NT2/D1 (cell line): Measurements from ENCODE around the gene CCR2.

Source experiments
- SUZ12 ChIP-seq: IDR thresholded peaks from 2 replicates; pipeline ENCODE4 v1.6.1; 2011; ENCODE audit not compliant: insufficient read length, insufficient read depth; ENCODE audit errors: extremely low read depth
- YY1 ChIP-seq: IDR thresholded peaks from 2 replicates; pipeline ENCODE4 v1.6.1; 2011; ENCODE audit not compliant: insufficient read length, insufficient read depth
- ZNF274 ChIP-seq: IDR thresholded peaks from 2 replicates; pipeline ENCODE4 v1.6.1; 2011; ENCODE audit warnings: mild to moderate bottlenecking, low read depth, low read length

- TF ChIP-seq YY1: no peak
- TF ChIP-seq ZNF274: no peak
- no peak for TF ChIP-seq SUZ12
Observed at GRCh38 chr3:46398186-46398955, 44.5 kb downstream of the CCR2 start.
